Activated CD4-positive, alpha-beta T cell treated with anti-CD3 and anti-CD28 coated beads for 4 hours (primary cell): ENCODE measurements around the gene FANCL.
"Not testable (repeated sequence)": the region's sequence is repeated elsewhere in the genome, so short reads cannot be mapped to it uniquely, and the experiment has no call there.

Source experiments
- DNase-seq, 2 donors: peaks; one replicate each; pipeline ENCODE4 v3.0.0-alpha.2; 2020

The FANCL gene

GRCh38 chr2:58138396-58139030 is 102.6 kb downstream of the FANCL start:
- DNase-seq: no peak

GRCh38 chr2:58137856-58138255 is 103.3 kb downstream of the FANCL start:
- no peak for DNase-seq

GRCh38 chr2:58137221-58137620 is 103.9 kb downstream of the FANCL start:
- DNase-seq: no peak

GRCh38 chr2:58135861-58136260 is 105.3 kb downstream of the FANCL start:
- no peak for DNase-seq

- no peak for DNase-seq
These were observed 107.7 kb downstream of the FANCL start for GRCh38 chr2:58133395-58133794.

GRCh38 chr2:58131191-58132011 is 109.7 kb downstream of the FANCL start:
- no peak for DNase-seq

GRCh38 chr2:58130238-58130637 is 110.9 kb downstream of the FANCL start:
- DNase-seq: no peak

- DNase-seq: no peak
These were observed 114.0 kb downstream of the FANCL start for GRCh38 chr2:58127111-58127510.

- DNase-seq: no peak
These were observed 118.6 kb downstream of the FANCL start for GRCh38 chr2:58122540-58122939.

GRCh38 chr2:58122040-58122439 is 119.1 kb downstream of the FANCL start:
- DNase-seq: no peak

- DNase-seq: no peak
These were observed 120.4 kb downstream of the FANCL start for GRCh38 chr2:58120626-58121229.

- DNase-seq: not testable (repeated sequence)
These were observed 127.6 kb downstream of the FANCL start for GRCh38 chr2:58113563-58113962.

- no peak for DNase-seq
These were observed 130.4 kb downstream of the FANCL start for GRCh38 chr2:58110765-58111164.

GRCh38 chr2:58109481-58109880 is 131.6 kb downstream of the FANCL start:
- no peak for DNase-seq
